ENCODE measurements around the gene MARK2. TPM values are rescaled to one million over a fixed set of nuclear protein-coding genes. Genes with fewer than 3 reads are reported as not detected.

MARK2 gene
- total and polyA plus RNA-seq, 10 of the 15 experiments (the other 5 are each of a cell fraction or from before 2014, with no cell fraction given), result 0.19 to 29.5 (median 13.2) TPM

- TF ChIP-seq ZNF687 (IDR thresholded peaks at IDR 0.05) (no peak), NKRF (conservative IDR thresholded peaks at IDR 0.05) (peak; percentile 82), SPI1 (IDR thresholded peaks at IDR 0.05; ENCODE audit: borderline replicate concordance, insufficient read depth, low read depth, low read length) (no peak), HDGF (IDR thresholded peaks at IDR 0.05) (no peak), SREBF2 (IDR thresholded peaks at IDR 0.05; ENCODE audit: low read length) (no peak), RBBP5 (conservative IDR thresholded peaks at IDR 0.05) (no peak), IRF5 (IDR thresholded peaks at IDR 0.05; ENCODE audit: borderline replicate concordance) (no peak), SREBF1 (IDR thresholded peaks at IDR 0.05; ENCODE audit: low read length) (no peak), IRF4 (IDR thresholded peaks at IDR 0.05; ENCODE audit: low read depth, low read length) (0 out of 2 replicates have a peak, but pooled peaks have one; percentile 34), ASH2L (IDR thresholded peaks at IDR 0.05; ENCODE audit: borderline replicate concordance, low read depth) (no peak), RCOR1 (conservative IDR thresholded peaks at IDR 0.05; ENCODE audit: low read depth, low read length) (no peak), SMC3 (IDR thresholded peaks at IDR 0.05; ENCODE audit: borderline replicate concordance, low read length) (no peak), SIX5 (IDR thresholded peaks at IDR 0.05; ENCODE audit: low read depth, low read length, severe bottlenecking) (peak; percentile 35), YY1 (IDR thresholded peaks at IDR 0.05; ENCODE audit: low read depth, low read length) (peak; percentile 53; the same call in 1 of the 2 replicates), NR2F1 (conservative IDR thresholded peaks at IDR 0.05) (peak; percentile 79)
- TF ChIP-seq, protein P1, sequence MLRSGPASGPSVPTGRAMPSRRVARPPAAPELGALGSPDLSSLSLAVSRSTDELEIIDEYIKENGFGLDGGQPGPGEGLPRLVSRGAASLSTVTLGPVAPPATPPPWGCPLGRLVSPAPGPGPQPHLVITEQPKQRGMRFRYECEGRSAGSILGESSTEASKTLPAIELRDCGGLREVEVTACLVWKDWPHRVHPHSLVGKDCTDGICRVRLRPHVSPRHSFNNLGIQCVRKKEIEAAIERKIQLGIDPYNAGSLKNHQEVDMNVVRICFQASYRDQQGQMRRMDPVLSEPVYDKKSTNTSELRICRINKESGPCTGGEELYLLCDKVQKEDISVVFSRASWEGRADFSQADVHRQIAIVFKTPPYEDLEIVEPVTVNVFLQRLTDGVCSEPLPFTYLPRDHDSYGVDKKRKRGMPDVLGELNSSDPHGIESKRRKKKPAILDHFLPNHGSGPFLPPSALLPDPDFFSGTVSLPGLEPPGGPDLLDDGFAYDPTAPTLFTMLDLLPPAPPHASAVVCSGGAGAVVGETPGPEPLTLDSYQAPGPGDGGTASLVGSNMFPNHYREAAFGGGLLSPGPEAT (IDR thresholded peaks at IDR 0.05; ENCODE audit: low read depth), result no peak
- TF ChIP-seq, protein P2, sequence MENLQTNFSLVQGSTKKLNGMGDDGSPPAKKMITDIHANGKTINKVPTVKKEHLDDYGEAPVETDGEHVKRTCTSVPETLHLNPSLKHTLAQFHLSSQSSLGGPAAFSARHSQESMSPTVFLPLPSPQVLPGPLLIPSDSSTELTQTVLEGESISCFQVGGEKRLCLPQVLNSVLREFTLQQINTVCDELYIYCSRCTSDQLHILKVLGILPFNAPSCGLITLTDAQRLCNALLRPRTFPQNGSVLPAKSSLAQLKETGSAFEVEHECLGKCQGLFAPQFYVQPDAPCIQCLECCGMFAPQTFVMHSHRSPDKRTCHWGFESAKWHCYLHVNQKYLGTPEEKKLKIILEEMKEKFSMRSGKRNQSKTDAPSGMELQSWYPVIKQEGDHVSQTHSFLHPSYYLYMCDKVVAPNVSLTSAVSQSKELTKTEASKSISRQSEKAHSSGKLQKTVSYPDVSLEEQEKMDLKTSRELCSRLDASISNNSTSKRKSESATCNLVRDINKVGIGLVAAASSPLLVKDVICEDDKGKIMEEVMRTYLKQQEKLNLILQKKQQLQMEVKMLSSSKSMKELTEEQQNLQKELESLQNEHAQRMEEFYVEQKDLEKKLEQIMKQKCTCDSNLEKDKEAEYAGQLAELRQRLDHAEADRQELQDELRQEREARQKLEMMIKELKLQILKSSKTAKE (IDR thresholded peaks at IDR 0.05; ENCODE audit: low read depth, poor library complexity, severe bottlenecking), result no peak
These were observed 99.8 kb downstream of the MARK2 start, which contains the start of gene NAA40 (continued) for GRCh38 chr11:63938479-63939396.

Measured in GM12878 (cell line).